Lung (tissue), 12 donors: ENCODE results near the gene POLR1H. TPM values are rescaled to one million over a fixed set of nuclear protein-coding genes. Genes with fewer than 3 reads are reported as not detected.

Source experiments
- ATAC-seq: fragments of 200-7000 bp; cut with Tn5 transposase; one replicate; pipeline ENCODE4 v1.9.1; 2020; ENCODE audit warnings: moderate number of reproducible peaks; ENCODE audit not compliant: insufficient read depth, low FRiP score
- DNase-seq, 3 donors: peaks; one replicate each; pipeline ENCODE4 v3.0.0-alpha.2; 2013 to 2017
- H3K27ac ChIP-seq, 2 donors: one replicate each; pipeline ENCODE4 v1.5.1; 2013; ENCODE audit warnings: mild to moderate bottlenecking in 2 of 2, moderate library complexity in 2 of 2, control low read depth in 1 of 2, inconsistent platforms in 1 of 2, low read depth in 1 of 2, low read length in 1 of 2
- H3K27me3 ChIP-seq, 3 donors: one replicate each; pipeline ENCODE4 v1.5.1; 2013; ENCODE audit warnings: low read length in 2 of 3; ENCODE audit not compliant: control insufficient read depth in 3 of 3, insufficient read depth in 3 of 3
- H3K36me3 ChIP-seq, 4 donors: one replicate each; pipeline ENCODE4 v1.5.1; 2013; ENCODE audit warnings: low read length in 4 of 4, mild to moderate bottlenecking in 1 of 4, moderate library complexity in 1 of 4; ENCODE audit not compliant: control insufficient read depth in 4 of 4, insufficient read depth in 4 of 4
- H3K4me1 ChIP-seq, 5 donors: one replicate each; pipeline ENCODE4 v1.5.1; 2013; ENCODE audit warnings: low read length in 5 of 5, mild to moderate bottlenecking in 2 of 5, moderate library complexity in 1 of 5; ENCODE audit not compliant: control insufficient read depth in 5 of 5, insufficient read depth in 5 of 5
- H3K4me3 ChIP-seq: one replicate; pipeline ENCODE4 v1.5.1; 2013; ENCODE audit warnings: mild to moderate bottlenecking, control low read depth, moderate library complexity
- H3K9ac ChIP-seq, 2 donors: one replicate each; pipeline ENCODE4 v1.5.1; 2013; ENCODE audit warnings: low read length in 2 of 2, control low read depth in 1 of 2; ENCODE audit not compliant: insufficient read depth in 1 of 2
- H3K9me3 ChIP-seq, 4 donors: one replicate each; pipeline ENCODE4 v1.5.1; 2013; ENCODE audit warnings: low read length in 3 of 4, mild to moderate bottlenecking in 1 of 4, moderate library complexity in 1 of 4; ENCODE audit not compliant: control insufficient read depth in 4 of 4, insufficient read depth in 3 of 4
- WGBS, 2 donors: extraction: QIAGEN DNeasy Blood & Tissue Kit; methylation state at CpG; one replicate each; pipeline ENCODE4 v1.1.7; 2013; 5-methylcytosine and 5-hydroxymethylcytosine counted together
- polyA plus RNA-seq, 2 donors: library from polyadenylated mRNA; stranded (reverse); fragments of 200-250 nt; gene quantifications; one replicate each; pipeline ENCODE4 v1.2.1, GENCODE V29; 2013
- total RNA-seq, 2 donors: library from RNA; depleted of rRNA in 1 of 2; stranded (reverse); fragments of >200 nt in 1 of 2; gene quantifications; one replicate each; pipeline ENCODE4 v1.2.1, GENCODE V29; 2014 to 2021
- TF ChIP-seq, protein P1 (sequence below): IDR thresholded peaks from 2 replicates; pipeline ENCODE4 v1.5.1; 2012; ENCODE audit warnings: mild to moderate bottlenecking; ENCODE audit errors: control extremely low read depth, extremely low read depth
- donor health status: control.
- donor health status: control.
- donor health status: Bipolar disorder and iron deficiency.
- donor health status: healthy.
- donor health status: DM: yes; HTN: yes; CAD: no.

The POLR1H gene
- total and polyA plus RNA-seq, 4 donors = 18.2 to 55.5 (median 38.6) TPM

- Histone ChIP-seq H3K27me3 (no peaks in the 10 kb centered on the region), H3K9me3 (no peaks in the 10 kb centered on the region), H3K36me3 (peaks cover 0 to 11% (median 5%) of the 10 kb centered on the region in 4 donors), H3K27ac (peak overlapping the region; percentile 94 to 95), H3K9ac (peak overlapping the region; percentile 79 to 99), H3K4me3 (peak overlapping the region; percentile 75), H3K4me1 (peaks cover 5 to 29% (median 14%) of the 10 kb centered on the region in 5 donors)
- DNase-seq (no peak), ATAC-seq (no peak)
- 45 to 49% methylated on average over 13 of the region's 13 CpGs for WGBS, 2 donors
- TF ChIP-seq, protein P1, sequence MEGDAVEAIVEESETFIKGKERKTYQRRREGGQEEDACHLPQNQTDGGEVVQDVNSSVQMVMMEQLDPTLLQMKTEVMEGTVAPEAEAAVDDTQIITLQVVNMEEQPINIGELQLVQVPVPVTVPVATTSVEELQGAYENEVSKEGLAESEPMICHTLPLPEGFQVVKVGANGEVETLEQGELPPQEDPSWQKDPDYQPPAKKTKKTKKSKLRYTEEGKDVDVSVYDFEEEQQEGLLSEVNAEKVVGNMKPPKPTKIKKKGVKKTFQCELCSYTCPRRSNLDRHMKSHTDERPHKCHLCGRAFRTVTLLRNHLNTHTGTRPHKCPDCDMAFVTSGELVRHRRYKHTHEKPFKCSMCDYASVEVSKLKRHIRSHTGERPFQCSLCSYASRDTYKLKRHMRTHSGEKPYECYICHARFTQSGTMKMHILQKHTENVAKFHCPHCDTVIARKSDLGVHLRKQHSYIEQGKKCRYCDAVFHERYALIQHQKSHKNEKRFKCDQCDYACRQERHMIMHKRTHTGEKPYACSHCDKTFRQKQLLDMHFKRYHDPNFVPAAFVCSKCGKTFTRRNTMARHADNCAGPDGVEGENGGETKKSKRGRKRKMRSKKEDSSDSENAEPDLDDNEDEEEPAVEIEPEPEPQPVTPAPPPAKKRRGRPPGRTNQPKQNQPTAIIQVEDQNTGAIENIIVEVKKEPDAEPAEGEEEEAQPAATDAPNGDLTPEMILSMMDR = no peak
Measured at GRCh38 chr6:30061858-30062458, 893 bp downstream of the POLR1H start.

DNA sequence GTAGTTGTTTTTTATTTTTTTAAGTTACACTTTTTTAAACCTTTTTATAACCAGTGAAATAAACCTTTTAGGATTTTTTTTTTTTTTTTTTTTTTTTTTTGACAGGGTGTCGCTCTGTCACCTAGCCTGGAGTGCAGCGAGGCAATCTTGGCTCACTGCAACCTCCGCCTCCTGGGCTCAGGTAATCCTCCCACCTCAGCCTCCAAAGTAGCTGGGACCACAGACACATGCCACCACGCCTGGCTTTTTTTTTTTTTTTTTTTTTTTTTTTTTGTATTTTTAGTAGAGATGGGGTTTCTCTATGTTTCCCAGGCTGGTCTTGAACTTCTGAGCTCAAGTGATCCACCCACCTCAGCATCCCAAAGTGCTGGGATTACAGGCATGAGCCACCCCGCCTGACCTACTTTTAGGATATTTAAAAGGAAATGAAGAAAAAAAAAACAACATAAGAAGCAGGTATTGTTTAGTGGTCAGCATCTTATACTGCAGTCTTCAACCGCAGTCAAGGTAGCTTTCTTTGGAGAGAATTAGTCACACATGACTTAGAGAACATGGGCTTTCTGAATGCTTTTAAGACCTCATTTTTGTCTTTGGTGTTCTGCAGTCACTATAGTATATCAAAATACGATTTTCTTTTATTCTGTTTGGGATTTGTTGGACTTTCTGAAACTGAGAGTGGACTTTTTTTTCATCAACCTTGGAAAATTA is 1.6 kb downstream of the POLR1H start:
- Histone ChIP-seq H3K27ac (no peak overlapping the region), H3K4me1 (peaks cover 5 to 31% (median 14%) of the 10 kb centered on the region in 5 donors)
- ATAC-seq = no peak

GRCh38 chr6:30063315-30063714 is 2.2 kb downstream of the POLR1H start:
- H3K9me3 ChIP-seq = no peaks in the 10 kb centered on the region
- DNase-seq (no peak), ATAC-seq (no peak)
- H3K9ac ChIP-seq = no peak overlapping the region
- H3K36me3 ChIP-seq = peaks cover 0 to 4% (median 3%) of the 10 kb centered on the region in 4 donors
- TF ChIP-seq, protein P1 = no peak
- 76 to 95% methylated on average over 2 of the region's 2 CpGs for WGBS, 2 donors
- no peak overlapping the region for H3K4me3 ChIP-seq
- H3K27ac ChIP-seq = no peak overlapping the region
- H3K4me1 ChIP-seq = peaks cover 5 to 37% (median 14%) of the 10 kb centered on the region in 5 donors
- no peaks in the 10 kb centered on the region for H3K27me3 ChIP-seq

More for the DNA sequence above, 1.6 kb downstream of the POLR1H start:
- DNase-seq = no peak
- no peaks in the 10 kb centered on the region for H3K27me3 ChIP-seq
- H3K4me3 ChIP-seq = no peak overlapping the region
- TF ChIP-seq, protein P1 = no peak
- no peak overlapping the region for H3K9ac ChIP-seq
- 93 to 95% methylated on average over 7 of the region's 7 CpGs for WGBS, 2 donors
- peaks cover 0 to 5% (median 3%) of the 10 kb centered on the region in 4 donors for H3K36me3 ChIP-seq
- H3K9me3 ChIP-seq = no peaks in the 10 kb centered on the region
